ENCODE data around the gene ZNF837. TPM values are rescaled to one million over a fixed set of nuclear protein-coding genes. Genes with fewer than 3 reads are reported as not detected.
"Not testable (repeated sequence)": the region's sequence is repeated elsewhere in the genome, so short reads cannot be mapped to it uniquely, and the experiment has no call there.

The ZNF837 gene
- total RNA-seq, 2 experiments from 2014 or later, result 0.98 to 1.2 TPM

GRCh38 chr19:58355215-58355796 is 25.5 kb downstream of the ZNF837 start:
- DNase-seq (no peak), ATAC-seq (no peak)
- no peak overlapping the region for H3K4me3 Mint-ChIP-seq
- H3K9me3 Mint-ChIP-seq (ENCODE audit: low read depth), result no peaks in the 10 kb centered on the region
- no peaks in the 10 kb centered on the region for H3K27me3 Mint-ChIP-seq
- CTCF ChIA-PET, result no interaction called here
- peak overlapping the region; percentile 46 for H3K27ac Mint-ChIP-seq
- peaks cover 7% of the 10 kb centered on the region for H3K36me3 Mint-ChIP-seq
- peaks cover 28% of the 10 kb centered on the region for H3K4me1 Mint-ChIP-seq

- no peak for DNase-seq
- H3K9me3 Mint-ChIP-seq (ENCODE audit: low read depth), result no peaks in the 10 kb centered on the region
- no peak overlapping the region for H3K4me3 Mint-ChIP-seq
- ATAC-seq, result no peak
- H3K27me3 Mint-ChIP-seq, result no peaks in the 10 kb centered on the region
- H3K4me1 Mint-ChIP-seq, result peaks cover 30% of the 10 kb centered on the region
- no peak overlapping the region for H3K27ac Mint-ChIP-seq
- H3K36me3 Mint-ChIP-seq, result peaks cover 10% of the 10 kb centered on the region
- CTCF ChIA-PET, result no interaction called here
Measured at GRCh38 chr19:58354478-58355030, 26.3 kb downstream of the ZNF837 start.

- ATAC-seq (no peak), DNase-seq (no peak)
- CTCF ChIA-PET, result no interaction called here
- Mint-ChIP-seq H3K4me1 (peaks cover 37% of the 10 kb centered on the region), H3K27me3 (no peaks in the 10 kb centered on the region), H3K27ac (no peak overlapping the region), H3K9me3 (ENCODE audit: low read depth) (no peaks in the 10 kb centered on the region), H3K4me3 (no peak overlapping the region), H3K36me3 (peaks cover 12% of the 10 kb centered on the region)
Measured at GRCh38 chr19:58353717-58354477, 26.9 kb downstream of the ZNF837 start.

- Mint-ChIP-seq H3K4me1 (peaks cover 42% of the 10 kb centered on the region), H3K4me3 (no peak within 1 kb of the TSS)
- ATAC-seq, result no peak
Measured at GRCh38 chr19:58352760-58353671, 27.8 kb downstream of the ZNF837 start, which contains the start of gene A1BG. Gene A1BG, minus strand, starts transcription at chr19:58353492. Its CDS starts 55 bp downstream, at chr19:58353437.

GRCh38 chr19:58351990-58352755 is 28.7 kb downstream of the ZNF837 start:
- CTCF ChIA-PET, result no interaction called here
- H3K36me3 Mint-ChIP-seq, result peaks cover 14% of the 10 kb centered on the region
- H3K9me3 Mint-ChIP-seq (ENCODE audit: low read depth), result no peaks in the 10 kb centered on the region
- ATAC-seq, result no peak
- H3K4me3 Mint-ChIP-seq, result no peak overlapping the region
- peaks cover 42% of the 10 kb centered on the region for H3K4me1 Mint-ChIP-seq
- H3K27ac Mint-ChIP-seq, result no peak overlapping the region
- H3K27me3 Mint-ChIP-seq, result no peaks in the 10 kb centered on the region
- DNase-seq, result no peak

More at GRCh38 chr19:58352760-58353671, 27.8 kb downstream of the ZNF837 start, which contains the start of gene A1BG:
- CTCF ChIA-PET, result no interaction called here
- no peak for DNase-seq
- Mint-ChIP-seq H3K27ac (no peak within 1 kb of the TSS), H3K27me3 (no peaks in the 10 kb centered on the region), H3K9me3 (ENCODE audit: low read depth) (no peaks in the 10 kb centered on the region), H3K36me3 (peaks cover 14% of the 10 kb centered on the region)

GRCh38 chr19:58351558-58351878 is 29.3 kb downstream of the ZNF837 start:
- Mint-ChIP-seq H3K27ac (no peak overlapping the region), H3K4me1 (peaks cover 40% of the 10 kb centered on the region), H3K9me3 (ENCODE audit: low read depth) (no peaks in the 10 kb centered on the region), H3K27me3 (no peaks in the 10 kb centered on the region), H3K4me3 (no peak overlapping the region), H3K36me3 (peaks cover 14% of the 10 kb centered on the region)
- CTCF ChIA-PET, result no interaction called here
- DNase-seq, result no peak
- no peak for ATAC-seq

GRCh38 chr19:58350871-58351557 is 29.8 kb downstream of the ZNF837 start:
- ATAC-seq (no peak), DNase-seq (no peak)
- CTCF ChIA-PET, result no interaction called here
- Mint-ChIP-seq H3K27me3 (no peaks in the 10 kb centered on the region), H3K4me1 (peaks cover 37% of the 10 kb centered on the region), H3K36me3 (peaks cover 14% of the 10 kb centered on the region), H3K9me3 (ENCODE audit: low read depth) (no peaks in the 10 kb centered on the region), H3K27ac (no peak overlapping the region), H3K4me3 (no peak overlapping the region)

- peaks cover 17% of the 10 kb centered on the region for H3K36me3 Mint-ChIP-seq
- no peak for ATAC-seq
- DNase-seq, result no peak
- H3K4me3 Mint-ChIP-seq, result peak overlapping the region; percentile 44
- H3K4me1 Mint-ChIP-seq, result peaks cover 36% of the 10 kb centered on the region
- CTCF ChIA-PET, result no interaction called here
- H3K27me3 Mint-ChIP-seq, result no peaks in the 10 kb centered on the region
- no peaks in the 10 kb centered on the region for H3K9me3 Mint-ChIP-seq (ENCODE audit: low read depth)
- no peak overlapping the region for H3K27ac Mint-ChIP-seq
Measured at GRCh38 chr19:58350001-58350861, 30.6 kb downstream of the ZNF837 start.

GRCh38 chr19:58349590-58349989 is 31.2 kb downstream of the ZNF837 start:
- peaks cover 30% of the 10 kb centered on the region for H3K4me1 Mint-ChIP-seq
- DNase-seq (no peak), ATAC-seq (no peak)
- no peaks in the 10 kb centered on the region for H3K27me3 Mint-ChIP-seq
- H3K4me3 Mint-ChIP-seq, result peak overlapping the region; percentile 44
- H3K9me3 Mint-ChIP-seq (ENCODE audit: low read depth), result no peaks in the 10 kb centered on the region
- H3K36me3 Mint-ChIP-seq, result peaks cover 17% of the 10 kb centered on the region
- CTCF ChIA-PET, result interaction anchor here (1.4 kb wide), 1 partner anchor 167 kb away, joined by 3 read pairs; no protein-coding TSS in a partner anchor
- H3K27ac Mint-ChIP-seq, result peak overlapping the region; percentile 64

GRCh38 chr19:58348080-58348479 is 32.8 kb downstream of the ZNF837 start:
- not testable (repeated sequence) for H3K9me3 Mint-ChIP-seq (ENCODE audit: low read depth); H3K27me3 Mint-ChIP-seq; DNase-seq
- H3K36me3 Mint-ChIP-seq, result peaks cover 19% of the 10 kb centered on the region
- CTCF ChIA-PET, result interaction anchor here (1.2 to 1.9 kb wide), 9 partner anchors 15 to 171 kb away, joined by 3 to 16 read pairs (median 3); partner anchors contain the start of genes ZBTB45, ZNF497 and ZNF584
- ATAC-seq, result peak; percentile 5
- H3K4me3 Mint-ChIP-seq, result peak overlapping the region; percentile 94
- H3K27ac Mint-ChIP-seq, result peak overlapping the region; percentile 89
- H3K4me1 Mint-ChIP-seq, result peaks cover 26% of the 10 kb centered on the region
